GM21529 (cell line): ENCODE data around the gene PPP1R3C.

Experiments
- ATAC-seq: cut with Tn5 transposase; IDR thresholded peaks from one replicate; pipeline ENCODE4 v1.9.1; 2021; ENCODE audit not compliant: unreplicated experiment

Gene PPP1R3C

GRCh38 chr10:91632671-91633550, at the start of gene PPP1R3C:
PPP1R3C (minus strand) TSS chr10:91633071; CDS start chr10:91632969, 102 bp downstream.
- ATAC-seq, result peak; percentile 81

GRCh38 chr10:91681361-91682276, 48.7 kb upstream of the PPP1R3C start:
- no peak for ATAC-seq

- no peak for ATAC-seq
Observed at GRCh38 chr10:91680487-91680886, 47.6 kb upstream of the PPP1R3C start.

GRCh38 chr10:91679296-91679695, 46.4 kb upstream of the PPP1R3C start:
- ATAC-seq, result no peak

GRCh38 chr10:91677911-91678310, 45.0 kb upstream of the PPP1R3C start:
- no peak for ATAC-seq

GRCh38 chr10:91672021-91672608, 39.2 kb upstream of the PPP1R3C start:
- ATAC-seq, result no peak

- ATAC-seq, result no peak
Observed at GRCh38 chr10:91668913-91669312, 36.0 kb upstream of the PPP1R3C start.

GRCh38 chr10:91665842-91666241, 33.0 kb upstream of the PPP1R3C start:
- no peak for ATAC-seq

- no peak for ATAC-seq
Observed at GRCh38 chr10:91664426-91664825, 31.6 kb upstream of the PPP1R3C start.

GRCh38 chr10:91662993-91663392, 30.1 kb upstream of the PPP1R3C start:
- no peak for ATAC-seq

GRCh38 chr10:91653219-91653870, 20.5 kb upstream of the PPP1R3C start:
- no peak for ATAC-seq

GRCh38 chr10:91652364-91652763, 19.5 kb upstream of the PPP1R3C start:
- no peak for ATAC-seq

GRCh38 chr10:91643700-91644099, 10.8 kb upstream of the PPP1R3C start:
- ATAC-seq, result no peak

- ATAC-seq, result no peak
Observed at GRCh38 chr10:91642831-91643692, 10.2 kb upstream of the PPP1R3C start.

GRCh38 chr10:91636892-91637291, 4.0 kb upstream of the PPP1R3C start:
- no peak for ATAC-seq

- no peak for ATAC-seq
Observed at GRCh38 chr10:91635401-91636400, 2.8 kb upstream of the PPP1R3C start.

GRCh38 chr10:91634898-91635297, 2.0 kb upstream of the PPP1R3C start:
- no peak for ATAC-seq

GRCh38 chr10:91634246-91634645, 1.4 kb upstream of the PPP1R3C start:
- ATAC-seq, result no peak

- ATAC-seq, result no peak
Observed at GRCh38 chr10:91630625-91631024, 2.2 kb downstream of the PPP1R3C start.
